HG02970 (cell line): ENCODE measurements around the gene SPHKAP.
"Not testable (repeated sequence)": the region's sequence is repeated elsewhere in the genome, so short reads cannot be mapped to it uniquely, and the experiment has no call there.

Source experiments
- ATAC-seq: cut with Tn5 transposase; IDR thresholded peaks from one replicate; pipeline ENCODE4 v1.9.1; 2021; ENCODE audit warnings: mild to moderate bottlenecking, moderate library complexity, moderate number of reproducible peaks; ENCODE audit not compliant: unreplicated experiment, low FRiP score

The SPHKAP gene

DNA sequence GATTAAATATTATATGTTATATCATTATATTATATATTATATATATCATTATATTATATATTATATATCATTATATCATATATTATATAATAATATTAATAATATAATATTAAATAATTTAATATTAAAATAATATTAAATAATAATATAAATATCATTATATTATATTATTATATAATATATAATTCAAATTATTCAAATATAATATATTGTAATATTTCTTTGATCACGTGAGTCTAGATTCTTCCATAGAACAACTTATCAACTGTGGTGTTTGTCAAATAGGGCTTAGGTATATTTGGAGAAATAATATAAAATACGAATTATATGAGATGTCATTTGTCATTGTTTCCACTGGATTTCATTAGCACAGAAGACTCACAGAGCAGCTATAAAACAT, 77.3 kb downstream of the SPHKAP start:
- no peak for ATAC-seq

DNA sequence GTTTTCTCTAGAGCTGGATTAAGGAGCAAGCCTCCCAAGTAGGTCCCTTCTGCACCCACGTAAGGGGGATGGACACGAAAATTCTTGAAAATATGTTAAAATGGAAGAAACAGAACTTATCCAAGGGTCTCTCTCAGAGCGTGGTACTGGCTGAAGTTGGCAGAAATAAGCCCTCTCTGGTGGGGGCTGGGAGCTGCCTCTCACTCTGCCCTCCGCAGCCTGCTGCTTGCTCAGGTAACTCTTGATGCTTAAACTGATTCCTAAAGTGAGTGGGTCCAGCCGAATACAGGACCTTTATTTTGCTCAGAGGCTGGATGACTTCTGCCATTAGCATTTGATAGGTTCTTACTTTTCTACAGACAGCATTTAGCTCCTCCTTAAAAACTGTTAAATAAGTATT, 78.1 kb downstream of the SPHKAP start:
- no peak for ATAC-seq

DNA sequence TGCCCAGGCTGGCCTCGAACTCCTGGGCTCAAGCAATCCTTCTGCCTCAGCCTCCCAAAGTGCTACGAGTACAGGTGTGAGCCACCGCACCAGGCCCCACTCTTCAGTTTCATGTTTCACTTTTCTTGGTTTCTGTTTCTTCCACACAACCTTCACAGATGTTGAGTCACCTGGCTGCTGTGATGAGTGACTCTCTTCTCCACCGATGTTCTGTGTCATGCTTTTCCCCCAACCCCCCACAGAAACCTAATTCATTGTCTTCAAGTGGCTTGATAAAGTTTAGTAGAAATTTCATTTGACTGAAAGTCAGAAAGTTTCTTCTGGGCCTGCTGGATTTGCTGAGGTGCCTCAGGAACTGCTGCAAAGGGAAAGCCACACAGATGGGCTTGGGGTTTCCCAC, 78.5 kb downstream of the SPHKAP start:
- ATAC-seq = no peak

DNA sequence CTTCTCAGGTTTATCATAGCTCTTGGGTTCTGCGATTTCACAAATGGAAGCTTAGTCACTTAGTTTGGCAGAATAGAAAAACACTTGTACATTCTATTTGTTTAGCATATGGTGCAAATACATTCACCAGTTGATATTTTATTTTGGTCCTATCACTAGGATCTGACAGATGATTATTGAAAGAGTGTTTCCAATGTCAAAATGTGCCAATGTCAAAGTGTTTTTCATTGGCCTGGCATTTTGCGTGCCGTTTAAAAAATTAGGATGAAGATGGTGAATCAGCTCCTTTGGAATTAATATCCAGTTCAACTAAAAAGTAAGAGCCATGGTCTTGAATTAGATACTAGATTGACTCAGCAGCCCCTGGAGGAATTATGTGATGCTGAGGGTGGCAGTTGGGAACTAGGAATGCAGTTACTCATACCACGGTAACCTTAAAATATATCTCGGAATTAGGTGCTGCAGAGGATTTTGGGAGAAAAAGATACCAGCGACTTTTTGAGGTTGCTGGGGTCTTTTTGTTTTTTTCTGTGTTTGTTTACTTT, 87.0 kb downstream of the SPHKAP start:
- no peak for ATAC-seq

DNA sequence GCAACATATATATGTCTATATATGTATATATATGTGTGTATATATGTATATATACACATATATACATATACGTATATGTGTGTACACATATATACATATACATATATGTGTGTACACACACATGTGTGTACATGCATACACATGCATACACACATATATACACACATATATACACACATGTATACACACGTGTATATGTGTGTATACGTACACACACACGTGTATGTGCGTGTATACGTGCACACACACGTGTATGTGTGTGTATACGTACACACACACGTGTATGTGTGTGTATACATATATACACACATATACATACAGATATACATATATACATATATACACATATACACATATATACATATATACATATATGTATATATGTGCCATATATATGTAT, 89.4 kb downstream of the SPHKAP start:
- ATAC-seq = no peak

DNA sequence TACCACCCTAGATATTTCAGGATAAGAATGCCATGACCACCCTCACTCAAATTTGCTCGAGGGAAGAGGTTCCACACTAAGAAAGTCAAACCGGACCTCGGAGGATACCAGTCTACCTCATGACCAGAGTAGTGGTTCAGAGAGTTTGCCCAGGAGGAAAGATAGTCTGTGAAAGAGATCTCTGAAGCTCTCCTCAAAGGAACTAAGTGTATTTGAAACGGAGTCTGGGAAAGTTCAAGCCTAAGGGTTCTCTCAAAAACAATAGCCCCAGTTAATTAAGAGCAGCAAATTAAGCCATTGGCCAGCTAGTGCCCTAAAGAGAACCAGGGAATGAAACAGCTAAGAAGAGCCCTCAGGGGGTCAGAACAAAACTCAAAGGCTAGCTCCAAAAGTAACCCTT, 94.9 kb downstream of the SPHKAP start:
- ATAC-seq = no peak

DNA sequence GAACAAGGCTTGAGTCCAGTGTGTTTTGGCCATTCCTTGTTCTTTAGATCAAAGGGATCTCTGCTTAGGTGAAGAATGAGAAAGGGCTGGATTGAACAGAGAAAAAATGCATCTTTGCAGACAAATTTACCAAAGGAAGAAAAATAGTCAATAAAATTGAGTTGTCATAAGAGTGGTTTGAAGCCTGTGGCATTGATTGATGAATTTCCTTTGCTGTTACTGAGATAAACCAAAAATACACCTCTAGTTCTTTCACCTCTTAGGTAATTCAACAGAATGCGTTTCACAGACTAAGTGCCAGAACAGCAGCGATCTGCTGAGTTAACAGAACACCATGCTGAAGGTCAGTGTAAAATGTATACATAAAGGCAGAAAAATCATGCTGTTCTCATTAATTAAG, 96.8 kb downstream of the SPHKAP start:
- ATAC-seq = no peak

DNA sequence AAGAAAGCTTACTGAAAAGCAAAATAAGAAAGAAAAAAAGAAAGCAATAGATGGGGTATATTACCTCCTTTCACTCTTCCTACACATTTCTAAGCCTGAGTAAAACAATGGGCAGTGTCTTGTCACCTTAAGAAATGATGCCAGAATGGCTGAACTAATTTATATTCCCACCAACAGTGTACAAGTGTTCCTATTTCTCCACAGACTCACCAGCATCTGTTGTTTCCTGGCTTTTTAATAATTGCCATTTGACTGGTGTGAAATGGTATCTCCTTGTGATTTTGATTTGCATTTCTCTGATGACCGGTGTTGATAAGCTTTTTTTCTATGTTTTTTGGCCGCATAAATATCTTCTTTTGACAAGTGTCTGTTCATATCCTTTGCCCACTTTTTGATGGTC, 98.4 kb downstream of the SPHKAP start:
- ATAC-seq = no peak

DNA sequence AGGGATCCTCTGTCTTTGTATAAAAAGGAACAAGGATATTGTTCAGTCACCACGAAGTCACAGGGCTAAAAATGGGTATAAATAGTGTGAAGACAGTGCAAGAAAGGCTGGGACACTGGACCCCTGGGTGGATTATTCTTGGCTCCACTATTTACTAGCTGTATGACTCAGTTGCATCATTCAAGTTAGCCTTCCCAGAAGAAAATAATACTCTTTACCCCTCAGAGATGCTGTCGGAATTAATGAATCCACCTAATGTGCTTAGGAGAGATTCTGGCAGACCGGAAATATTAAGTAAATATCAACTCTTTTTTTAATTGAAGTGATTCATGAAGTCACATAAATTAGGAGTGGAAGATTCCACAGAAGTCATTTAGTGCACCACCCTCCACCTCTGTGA, 98.9 kb downstream of the SPHKAP start:
- no peak for ATAC-seq

DNA sequence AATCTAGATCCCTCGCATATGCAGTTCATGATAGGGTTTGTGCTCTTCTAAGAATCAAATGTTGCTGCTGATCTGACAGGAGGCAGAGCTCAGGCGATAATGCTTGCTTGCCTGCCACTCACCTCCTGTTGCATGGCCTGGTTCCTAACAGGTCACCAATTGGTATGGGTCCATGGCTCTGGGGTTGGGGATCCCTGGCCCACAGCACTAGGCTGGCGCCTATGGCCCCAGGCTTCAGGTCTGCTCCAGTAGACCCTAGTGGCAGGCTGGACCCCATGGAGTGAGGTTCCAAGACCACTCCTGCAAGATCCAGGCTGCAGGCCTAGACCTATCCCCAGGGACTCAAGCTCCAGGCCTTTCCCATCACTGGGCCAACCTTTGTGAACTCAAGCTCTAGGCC, 102.3 kb downstream of the SPHKAP start:
- ATAC-seq = no peak

DNA sequence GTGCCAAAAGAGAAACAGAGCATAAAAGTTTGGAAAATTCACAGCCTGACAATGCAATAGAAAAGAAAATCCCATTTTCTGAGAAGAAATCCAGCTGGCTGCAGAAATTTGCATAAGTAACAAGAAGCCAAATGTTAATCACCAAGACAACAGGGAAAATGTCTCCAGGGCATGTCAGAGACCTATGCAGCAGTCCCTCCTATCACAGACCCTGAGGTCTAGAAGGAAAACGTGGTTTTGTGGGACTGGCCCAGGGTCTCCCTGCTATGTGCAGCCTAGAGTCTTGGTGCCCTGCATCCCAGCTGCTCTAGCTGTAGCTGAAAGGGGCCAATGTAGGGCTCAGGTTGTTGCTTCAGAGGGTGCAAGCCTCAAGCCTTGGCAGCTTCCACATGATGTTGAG, 104.8 kb downstream of the SPHKAP start:
- not testable (repeated sequence) for ATAC-seq

DNA sequence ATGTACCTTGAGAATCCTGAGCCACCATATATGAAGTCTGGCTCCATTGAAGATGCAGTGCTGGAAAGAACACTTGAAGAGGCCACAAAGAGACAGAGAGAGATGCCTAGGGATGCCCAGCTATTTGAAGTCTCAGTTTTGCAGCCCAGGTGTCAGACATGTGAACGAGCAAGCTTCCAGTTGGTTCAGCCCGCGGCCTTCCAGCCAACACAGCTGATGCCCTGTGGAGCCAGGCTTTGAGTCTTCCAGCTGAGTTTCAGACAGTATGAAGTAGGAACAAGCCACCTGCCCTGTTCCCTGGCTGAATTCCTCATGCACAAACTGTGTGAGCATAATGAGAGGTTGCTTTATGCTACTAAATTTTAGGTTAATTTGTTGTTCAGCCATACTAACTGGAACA, 108.8 kb downstream of the SPHKAP start:
- ATAC-seq = no peak

DNA sequence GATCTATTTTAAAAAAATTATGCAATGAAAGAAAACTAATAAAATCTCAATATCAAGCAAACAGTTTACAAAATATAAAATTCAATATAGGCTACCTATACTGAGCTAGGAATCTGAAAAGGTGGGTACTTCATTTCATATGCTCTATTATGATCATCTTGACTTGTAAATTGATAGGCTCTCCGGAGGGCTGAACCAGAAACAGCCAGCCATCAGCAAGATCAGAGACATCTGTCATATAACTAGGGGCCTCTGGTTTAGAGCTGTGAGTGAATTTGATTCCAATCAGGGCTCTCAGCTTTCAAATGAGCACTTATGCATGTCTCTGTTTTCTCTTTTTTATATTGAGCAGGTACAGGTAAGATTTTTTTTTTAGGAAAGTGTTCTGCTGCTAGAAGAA, 114.2 kb downstream of the SPHKAP start:
- no peak for ATAC-seq

DNA sequence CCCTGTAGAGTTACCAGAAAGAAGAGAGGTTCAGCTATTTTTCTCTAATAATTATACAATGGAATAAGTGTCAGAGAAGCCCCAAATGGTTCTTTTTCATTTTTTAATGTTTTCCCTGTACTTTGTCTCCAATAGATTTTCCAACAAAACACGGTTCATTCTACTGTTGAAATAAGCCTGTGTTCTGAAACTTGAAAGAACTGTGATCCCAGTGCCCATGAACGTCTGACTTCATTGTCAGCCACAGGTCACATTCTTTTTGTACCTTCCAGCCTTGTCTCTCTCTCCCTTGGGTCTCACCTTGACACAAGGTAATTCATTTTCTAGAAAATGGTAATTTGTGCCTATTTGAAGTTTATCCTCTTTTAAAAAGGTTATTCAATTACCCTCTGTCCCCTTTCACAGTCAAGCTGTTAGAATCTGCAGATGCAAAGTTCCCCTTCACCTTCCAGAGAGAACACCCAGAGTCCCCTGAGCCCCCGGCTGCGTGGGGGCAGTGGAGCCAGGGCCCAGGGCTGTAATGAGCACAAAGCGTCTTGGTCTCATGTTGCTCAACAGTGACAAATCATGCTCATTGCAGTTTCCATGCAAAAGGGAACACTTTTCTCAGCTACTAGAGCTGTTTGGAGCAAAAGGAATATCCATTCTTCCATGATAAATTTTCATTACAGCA, 115.2 kb downstream of the SPHKAP start:
- ATAC-seq = no peak

DNA sequence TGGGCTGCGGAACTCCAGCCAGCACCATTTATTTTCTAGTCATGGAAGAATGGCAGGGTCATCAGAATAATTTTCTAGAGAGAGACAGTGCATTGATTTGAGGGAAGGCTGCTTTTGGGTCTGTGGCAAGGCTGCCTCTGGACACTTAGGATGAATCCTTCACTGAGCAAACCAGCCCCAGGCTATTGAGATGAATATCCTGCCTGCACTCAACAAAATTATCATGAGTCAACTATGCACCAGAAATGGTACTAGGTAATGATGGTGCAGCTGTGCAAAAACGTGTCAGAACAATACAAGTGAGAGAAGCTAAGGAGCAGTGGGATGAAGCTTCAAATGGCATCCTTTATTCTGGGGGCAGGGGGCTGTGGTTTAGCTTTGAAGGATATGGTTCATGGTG, 115.8 kb downstream of the SPHKAP start:
- ATAC-seq = no peak

DNA sequence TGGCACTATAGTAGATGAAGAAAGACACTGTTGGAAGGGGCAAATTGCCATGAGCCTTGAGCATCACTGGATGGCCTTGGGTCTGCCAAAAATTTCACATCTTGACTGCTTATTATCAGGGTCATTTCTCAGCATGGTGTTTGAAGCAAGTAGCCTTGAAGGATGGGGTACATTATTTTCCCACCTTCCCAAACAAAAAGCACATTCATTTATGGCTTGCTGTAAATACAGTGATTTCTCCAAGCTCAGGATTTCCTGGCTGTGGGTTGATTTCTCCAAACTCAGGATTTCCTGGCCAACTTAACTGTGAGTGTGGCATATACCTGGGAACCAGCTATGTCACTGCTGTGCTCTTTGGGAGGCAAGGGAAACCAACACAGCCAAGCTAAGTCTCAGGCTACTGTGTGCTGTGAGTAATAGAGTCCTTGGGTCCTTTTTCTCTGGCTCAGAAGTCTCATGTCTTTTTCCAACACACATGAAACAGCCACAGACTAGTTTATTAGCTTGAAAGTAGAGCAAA, 116.6 kb downstream of the SPHKAP start:
- no peak for ATAC-seq

DNA sequence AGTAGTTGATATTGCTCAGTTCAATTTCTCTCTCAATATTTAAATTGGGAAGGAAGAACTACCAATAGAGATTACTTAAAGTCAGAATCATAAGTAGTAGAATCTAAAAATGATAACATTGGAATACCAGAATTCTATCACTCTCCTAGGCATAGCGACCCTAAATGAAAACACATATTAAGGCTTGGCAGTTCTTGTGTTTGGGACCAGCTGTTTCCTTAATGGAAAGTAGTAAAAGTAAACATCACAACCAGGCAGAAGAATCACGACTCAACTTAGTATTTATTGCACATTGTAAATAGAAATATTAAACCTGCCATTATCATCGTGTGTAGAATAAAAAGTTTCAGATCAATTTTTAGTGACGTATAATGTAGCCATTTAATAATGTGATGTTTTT, 117.5 kb downstream of the SPHKAP start:
- no peak for ATAC-seq

DNA sequence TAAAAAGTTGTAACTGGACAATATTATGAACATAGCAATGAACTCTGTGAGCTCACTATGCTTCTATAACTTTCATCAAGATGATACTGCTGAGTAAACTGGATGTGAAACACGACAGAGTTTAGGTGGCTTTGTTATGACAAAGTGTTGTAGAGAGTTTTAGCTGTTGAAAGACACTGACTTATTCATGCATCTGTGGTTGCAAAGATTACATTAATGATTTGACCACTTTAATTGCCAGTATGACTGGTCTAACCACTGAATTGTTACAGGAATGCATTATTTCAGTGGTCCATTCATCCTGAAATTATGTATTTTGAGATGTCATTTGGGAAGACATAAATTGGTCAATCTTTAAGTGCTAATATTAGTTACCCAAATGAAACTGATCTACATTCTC, 117.9 kb downstream of the SPHKAP start:
- no peak for ATAC-seq

DNA sequence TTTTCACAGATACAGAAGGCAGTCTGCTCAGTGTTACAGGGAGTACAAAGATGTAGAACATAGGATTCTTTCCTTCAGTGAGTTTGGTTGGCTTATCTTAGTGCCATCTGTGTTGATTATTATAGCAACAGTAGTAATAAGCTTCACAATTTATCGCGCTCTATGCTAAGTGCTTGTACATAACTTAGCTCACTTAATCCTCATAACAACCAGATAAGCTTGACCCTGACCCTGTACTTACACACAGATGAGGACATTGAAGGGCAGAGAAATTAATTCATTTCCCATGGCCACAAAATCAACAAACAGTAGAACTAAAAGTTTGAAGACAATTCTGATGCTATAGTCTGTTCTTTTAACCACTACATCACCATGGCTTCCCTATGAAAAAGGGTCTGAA, 121.8 kb downstream of the SPHKAP start:
- ATAC-seq = no peak

DNA sequence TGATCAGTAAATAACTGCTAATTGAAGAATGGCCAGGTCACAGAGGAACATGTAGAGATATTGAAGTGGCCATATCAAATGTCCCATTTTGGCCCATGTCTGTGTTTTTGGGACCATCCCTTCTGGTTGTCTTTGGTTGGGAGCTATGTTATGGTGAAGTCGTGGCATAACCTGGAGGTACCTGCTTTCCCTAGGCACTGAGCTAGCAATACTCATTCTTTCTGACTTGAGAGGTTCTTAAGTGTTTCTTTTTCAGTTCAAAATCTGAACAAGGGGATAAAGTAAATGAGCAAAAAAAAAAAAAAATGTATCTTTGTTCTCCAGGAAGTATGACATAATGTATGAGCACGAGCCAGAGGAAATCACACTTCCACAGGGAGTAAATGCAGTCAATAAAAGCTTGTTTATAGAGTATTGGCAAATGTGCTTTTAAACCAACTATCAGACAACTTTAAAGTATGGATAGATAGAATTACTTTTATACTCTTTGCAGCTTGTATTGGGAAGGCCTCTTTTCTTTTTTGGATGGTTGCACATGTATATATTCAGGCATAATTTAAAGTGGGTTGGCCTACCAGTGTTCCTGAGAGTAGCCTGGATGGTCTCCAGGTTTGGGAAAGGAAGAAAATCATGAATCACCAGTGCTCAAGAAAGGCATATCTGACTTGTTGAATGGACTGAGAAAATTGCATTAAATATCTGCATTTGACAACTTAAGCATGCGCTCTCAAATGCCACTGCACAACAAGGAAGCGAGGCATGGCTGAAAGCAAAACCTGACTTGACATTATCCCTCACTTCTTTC, 125.0 kb downstream of the SPHKAP start:
- no peak for ATAC-seq

DNA sequence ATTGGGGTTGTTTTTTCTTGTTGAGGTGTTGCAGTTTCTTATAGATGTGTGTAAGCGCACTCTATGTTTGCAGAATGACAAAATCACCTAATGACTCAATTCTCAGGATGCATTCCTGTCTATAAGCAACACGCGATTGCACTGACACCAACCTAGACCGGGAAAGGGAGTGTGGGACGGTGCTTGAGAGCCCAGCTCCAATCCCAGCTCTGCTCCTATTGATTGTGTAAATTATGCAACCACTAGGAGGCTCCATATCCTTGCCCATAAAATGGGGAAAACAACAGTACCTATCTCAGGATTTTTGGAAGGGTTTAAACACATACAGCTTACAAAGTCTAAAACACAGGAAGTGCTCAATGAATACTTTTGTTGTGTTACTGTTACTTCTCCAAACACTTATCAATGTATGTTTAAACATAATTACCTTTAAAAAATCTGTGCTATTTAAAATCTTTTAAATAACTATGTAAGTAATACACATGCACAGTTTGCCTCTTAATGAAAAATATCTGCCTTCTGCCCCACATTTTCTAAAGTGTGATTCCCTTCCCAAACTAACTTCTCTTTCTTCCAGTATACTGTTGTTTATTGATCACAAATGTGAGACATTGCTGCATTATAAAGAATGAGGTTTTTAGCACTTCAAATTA, 132.5 kb downstream of the SPHKAP start:
- no peak for ATAC-seq
